ENCODE results near the gene TNPO3. TPM values are rescaled to one million over a fixed set of nuclear protein-coding genes. Genes with fewer than 3 reads are reported as not detected.
"Not testable (repeated sequence)": the region's sequence is repeated elsewhere in the genome, so short reads cannot be mapped to it uniquely, and the experiment has no call there.

TNPO3 gene
- total RNA-seq, 1 donor from 2014 or later = 57.2 TPM

- no peak for DNase-seq
Observed at GRCh38 chr7:128955981-128956380, 98.9 kb downstream of the TNPO3 start.

- no peak for DNase-seq
Observed at GRCh38 chr7:128954830-128955802, 99.8 kb downstream of the TNPO3 start.

DNA sequence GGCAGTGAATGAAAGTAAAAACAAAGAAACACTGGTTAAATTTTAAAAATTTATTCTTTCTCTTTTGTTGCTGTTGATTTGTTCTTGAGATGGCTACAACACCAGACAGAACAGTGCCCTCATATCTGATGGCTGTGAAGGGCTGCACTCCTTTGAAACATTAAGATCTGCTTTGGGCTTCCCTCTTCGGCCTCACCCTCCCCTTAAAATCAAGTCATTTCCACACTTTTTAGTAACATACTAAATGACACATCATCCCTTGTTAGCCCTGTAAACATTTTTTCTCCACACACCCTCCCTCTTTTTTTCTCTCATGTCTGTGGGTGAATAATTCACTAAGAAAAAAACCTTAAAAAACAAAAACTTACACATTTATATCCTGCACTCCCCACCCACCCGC lies 100.8 kb downstream of the TNPO3 start:
- no peak for DNase-seq

- DNase-seq = no peak
Observed at GRCh38 chr7:128951296-128951695, 103.6 kb downstream of the TNPO3 start.

GRCh38 chr7:128948976-128949760 lies 105.7 kb downstream of the TNPO3 start:
- no peak for DNase-seq

- no peak for DNase-seq
Observed at GRCh38 chr7:128948312-128948973, 106.5 kb downstream of the TNPO3 start.

- DNase-seq = no peak
Observed at GRCh38 chr7:128947854-128948253, 107.1 kb downstream of the TNPO3 start.

GRCh38 chr7:128946936-128947830 lies 107.7 kb downstream of the TNPO3 start:
- no peak for DNase-seq

DNA sequence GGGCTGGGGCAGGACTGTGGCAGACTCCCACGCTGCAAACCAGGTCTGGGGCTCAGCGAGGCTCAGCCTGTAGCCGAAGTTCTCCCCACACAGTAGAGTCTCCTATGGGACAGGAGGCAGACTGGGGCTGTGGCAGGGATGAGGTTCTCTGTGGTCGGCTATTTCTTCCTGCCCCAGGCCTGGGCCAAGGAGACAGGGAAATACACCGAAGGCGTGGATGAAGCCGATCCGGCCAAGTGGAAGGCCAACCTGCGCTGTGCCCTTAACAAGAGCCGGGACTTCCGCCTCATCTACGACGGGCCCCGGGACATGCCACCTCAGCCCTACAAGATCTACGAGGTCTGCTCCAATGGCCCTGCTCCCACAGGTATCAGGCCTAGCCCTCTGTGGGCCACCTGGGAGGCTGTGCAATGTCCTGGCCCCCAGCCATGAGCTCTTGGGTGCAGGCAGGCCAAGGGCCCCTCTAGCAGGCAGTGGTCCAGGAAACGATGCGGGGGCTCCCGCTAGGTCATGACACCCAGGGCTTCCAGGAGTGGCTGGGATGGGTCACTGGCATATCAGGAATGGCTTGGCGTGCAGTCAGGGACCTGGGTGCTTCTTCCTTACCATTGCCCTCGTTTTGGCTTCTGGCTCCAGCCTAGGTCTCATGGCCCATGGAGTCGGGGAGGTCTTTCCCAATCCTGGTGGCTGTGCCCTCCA lies 109.1 kb downstream of the TNPO3 start:
- no peak for DNase-seq

DNA sequence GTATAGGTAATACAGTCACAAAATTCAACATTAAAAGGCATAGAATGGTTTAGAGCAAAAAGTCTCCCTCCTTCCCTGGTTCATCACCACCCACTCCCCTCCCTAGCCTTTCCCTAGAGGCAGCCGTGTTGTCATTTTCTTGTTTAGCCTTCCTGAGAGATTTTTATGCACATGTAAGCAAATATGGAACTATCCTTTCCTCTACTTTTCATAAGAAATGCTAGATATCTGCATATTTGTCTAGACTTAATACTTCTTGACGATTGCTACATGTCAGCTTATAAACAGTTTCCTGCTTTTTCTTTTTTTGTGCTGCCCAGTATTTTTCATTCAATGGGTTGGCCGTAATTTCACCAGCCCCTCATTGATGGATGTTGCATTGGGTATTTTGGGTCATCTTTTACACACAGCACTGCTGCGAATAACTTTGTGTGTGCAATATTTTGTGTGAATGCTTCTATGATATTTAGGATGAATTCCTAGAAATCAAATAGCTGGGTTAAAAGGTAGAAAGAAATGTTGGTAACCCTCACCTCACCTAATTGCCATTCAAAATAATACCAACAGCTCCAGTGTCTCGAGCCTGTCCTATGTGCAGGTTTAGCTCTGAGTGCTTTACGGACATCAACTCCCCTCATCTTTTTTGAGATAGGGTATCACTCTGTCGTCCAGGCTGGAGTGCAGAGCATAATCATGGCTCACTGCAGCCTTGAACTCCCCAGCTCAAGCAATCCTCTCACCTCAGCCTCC lies 110.2 kb downstream of the TNPO3 start:
- no peak for DNase-seq

- DNase-seq = not testable (repeated sequence)
Observed at GRCh38 chr7:128943251-128943650, 111.7 kb downstream of the TNPO3 start.

GRCh38 chr7:128941946-128942526 lies 112.9 kb downstream of the TNPO3 start:
- DNase-seq = no peak

DNA sequence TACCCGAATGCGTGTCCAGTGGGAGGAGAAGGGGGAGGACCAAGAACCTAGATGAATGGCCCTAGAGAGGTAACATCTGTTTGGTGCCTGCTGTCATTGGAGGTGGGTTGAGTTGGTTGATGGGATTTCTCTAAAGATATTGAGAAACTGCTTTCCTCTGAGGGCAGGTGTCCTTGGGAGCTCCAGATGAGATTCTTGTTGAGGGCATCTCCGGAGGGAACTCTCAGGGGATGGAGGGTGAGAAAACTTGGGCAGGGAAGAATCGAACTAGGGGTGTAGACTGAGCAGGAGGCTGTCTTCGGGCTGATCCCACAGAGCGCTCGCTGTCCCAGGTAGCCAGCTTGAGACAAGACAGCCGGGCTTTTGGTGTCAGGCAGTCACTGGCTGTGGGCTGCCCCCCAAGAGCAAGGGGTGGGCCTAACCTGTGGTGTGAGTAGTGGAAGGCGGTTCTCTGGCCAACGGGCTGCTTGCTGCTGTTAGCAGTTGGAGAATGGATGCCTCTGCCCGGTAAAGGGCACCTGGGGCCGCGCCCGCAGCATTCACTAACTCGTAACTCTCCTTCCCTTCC lies 113.5 kb downstream of the TNPO3 start:
- DNase-seq = no peak

GRCh38 chr7:128940494-128941322 lies 114.2 kb downstream of the TNPO3 start:
- DNase-seq = no peak

DNA sequence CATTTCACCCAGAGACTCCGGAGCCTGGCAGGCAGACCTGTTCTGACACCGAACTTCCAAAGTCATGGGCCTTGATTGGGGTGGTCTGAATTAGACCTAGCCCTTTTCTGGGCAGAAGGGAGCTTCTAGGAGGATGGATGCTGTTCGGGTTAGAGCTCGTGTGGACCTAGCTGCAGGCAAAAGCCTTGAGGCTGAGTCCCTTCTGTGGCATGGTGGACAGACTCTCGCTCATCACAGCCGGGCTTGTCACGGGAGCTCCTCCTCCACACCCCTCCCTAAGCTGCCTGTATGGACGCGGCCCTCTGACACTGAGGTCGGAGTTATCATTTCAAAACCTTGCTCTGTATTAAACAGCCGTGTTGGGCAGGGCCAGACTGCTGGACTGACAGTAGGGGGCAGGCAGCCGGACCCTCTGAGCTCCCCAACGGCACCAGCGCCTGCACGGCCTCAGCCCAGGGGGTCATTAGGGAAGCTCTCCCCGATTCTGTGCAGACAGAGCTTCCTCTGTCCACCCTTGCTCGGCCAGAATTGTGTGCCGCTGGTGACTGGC lies 115.0 kb downstream of the TNPO3 start:
- DNase-seq = no peak

DNA sequence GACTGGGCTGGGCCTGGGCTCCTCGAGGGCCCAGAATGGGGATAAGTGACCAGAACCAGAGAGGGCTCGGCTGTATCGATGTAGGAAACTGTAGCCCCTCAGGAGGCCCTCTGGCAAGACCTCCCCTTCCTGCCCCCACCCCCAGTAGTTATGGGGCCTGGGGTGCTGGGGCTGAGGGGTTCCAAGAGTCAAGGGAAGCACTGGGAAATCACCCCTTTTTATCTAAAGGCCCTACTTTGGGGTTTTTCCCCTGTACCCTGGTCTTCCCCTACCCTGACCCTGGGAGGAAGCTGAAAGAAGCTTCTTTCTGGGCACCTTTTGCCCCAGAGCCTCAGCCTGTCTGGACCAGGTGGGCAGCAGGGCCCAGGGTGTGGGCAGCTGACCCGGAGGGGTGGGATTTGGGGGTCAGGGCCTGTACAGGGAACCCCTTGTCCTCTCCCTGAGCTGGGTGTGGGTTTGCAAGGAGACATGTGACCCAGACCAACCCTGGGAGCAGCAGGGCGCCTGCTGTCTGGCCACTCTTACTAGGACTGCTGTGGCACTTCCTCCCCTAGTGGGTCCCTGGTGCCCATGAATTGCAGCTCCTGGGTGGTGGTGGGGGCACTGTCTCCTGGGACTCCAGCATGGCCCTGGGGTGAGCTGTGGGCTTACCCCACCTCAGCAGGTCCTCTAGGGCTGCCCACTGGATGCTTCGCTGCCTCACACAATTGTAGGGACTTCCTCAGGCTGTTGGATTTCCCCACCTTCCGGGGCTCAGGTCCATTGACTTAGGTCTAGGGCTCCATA lies 115.6 kb downstream of the TNPO3 start:
- DNase-seq = no peak

- DNase-seq = no peak
Observed at GRCh38 chr7:128938544-128939074, 116.3 kb downstream of the TNPO3 start.

Measured in dermis blood vessel endothelial cell (primary cell).